Measurements from ENCODE around the gene FSTL5. TPM values are rescaled to one million over a fixed set of nuclear protein-coding genes. Genes with fewer than 3 reads are reported as not detected.

FSTL5 gene
- total and polyA plus RNA-seq, 2 of the 8 experiments (the other 6 are each of a cell fraction or from before 2014, with no cell fraction given): 0.09 to 0.32 TPM

GRCh38 chr4:161926033-161926828 is 237.6 kb downstream of the FSTL5 start:
- H3K23ac ChIP-seq (ENCODE audit: insufficient read length): no peak overlapping the region
- no peak overlapping the region for H3K27ac ChIP-seq (ENCODE audit: low read depth, low read length)
- no peak overlapping the region for H2BK15ac ChIP-seq (ENCODE audit: low read length)
- no peaks in the 10 kb centered on the region for H3K79me1 ChIP-seq (ENCODE audit: low read depth, low read length)
- no peak for TF ChIP-seq BCL11A (IDR thresholded peaks at IDR 0.05; ENCODE audit: low read depth in 2 of 2, low read length in 2 of 2)
- peak; percentile 47; the same call in 1 of the 2 replicates for TF ChIP-seq CEBPB (IDR thresholded peaks at IDR 0.05; ENCODE audit: low read depth, low read length)
- TF ChIP-seq CBX5 (IDR thresholded peaks at IDR 0.05; ENCODE audit: low read depth, low read length): no peak
- TF ChIP-seq MAX (IDR thresholded peaks at IDR 0.05): no peak
- no peak for TF ChIP-seq RAD21 (IDR thresholded peaks at IDR 0.05 in 1 of 2, conservative IDR thresholded peaks at IDR 0.05 in 1 of 2; ENCODE audit: low read depth in 2 of 2, low read length in 2 of 2)
- TF ChIP-seq GABPA (IDR thresholded peaks at IDR 0.05; ENCODE audit: borderline replicate concordance, insufficient read depth, low read length): no peak
- no peak overlapping the region for H4K8ac ChIP-seq (ENCODE audit: extremely low read depth, insufficient read depth, low read length)
- H3K4ac ChIP-seq (replicated peaks; ENCODE audit: insufficient read length, low read depth, low read length): no peak overlapping the region
- H3K4me3 ChIP-seq (ENCODE audit: extremely low read depth in 1 of 4, insufficient read depth in 2 of 4, low read depth in 3 of 4, low read length in 4 of 4): no peak overlapping the region
- H3K23me2 ChIP-seq (ENCODE audit: low read depth, low read length): no peaks in the 10 kb centered on the region; the same call in 1 of the 2 replicates
- ChIA-PET POLR2A (ENCODE audit: partially characterized antibody) (no interaction called here), CTCF (ENCODE audit: partially characterized antibody) (no interaction called here)
- DNase-seq (ENCODE audit: low read depth in 1 of 2, low spot score in 2 of 2): no peak
- no peak overlapping the region for H2BK12ac ChIP-seq (ENCODE audit: low read depth, low read length)
- no peaks in the 10 kb centered on the region for H3K4me1 ChIP-seq (replicated peaks in 1 of 4; ENCODE audit: control insufficient read depth in 3 of 4, insufficient read depth in 4 of 4, low read length in 3 of 4)
- no peak overlapping the region for H2BK120ac ChIP-seq (replicated peaks; ENCODE audit: low read depth, low read length)
- no peak overlapping the region for H2AK5ac ChIP-seq (ENCODE audit: low read depth, low read length)
- WGBS, 2 experiments (ENCODE audit: extremely low coverage in 1 of 2, insufficient coverage in 1 of 2, insufficient read length in 1 of 2, insufficient replicate concordance in 2 of 2, low coverage in 1 of 2, low lambda C conversion rate in 2 of 2, missing lambda C conversion rate in 1 of 2): 90% methylated on average over 6 of the region's 6 CpGs; no CpG with 5 or more reads in 1 of the 2 experiments
- H4K5ac ChIP-seq (ENCODE audit: insufficient read length, low read depth, low read length): no peak overlapping the region
- no peak overlapping the region for H3K14ac ChIP-seq (ENCODE audit: insufficient read length)
- no peak overlapping the region for H3K9ac ChIP-seq (replicated peaks in 1 of 4; ENCODE audit: extremely low read depth in 1 of 4, low read depth in 3 of 4, low read length in 3 of 4)
- H3K27me3 ChIP-seq (replicated peaks in 1 of 4; ENCODE audit: control insufficient read depth in 3 of 4, extremely low read depth in 1 of 4, insufficient read depth in 3 of 4, low read length in 3 of 4): no peaks in the 10 kb centered on the region
- no peak overlapping the region for H4K91ac ChIP-seq (replicated peaks; ENCODE audit: insufficient read length, low read length)
- no peak for FAIRE-seq
- H2BK5ac ChIP-seq (ENCODE audit: low read depth, low read length): no peak overlapping the region
- no peak overlapping the region for H2BK20ac ChIP-seq (ENCODE audit: low read length)
- no peaks in the 10 kb centered on the region for H3K9me3 ChIP-seq (ENCODE audit: insufficient read depth in 2 of 2, low read depth in 1 of 2, low read length in 1 of 2)
- H4K20me1 ChIP-seq (replicated peaks in 1 of 2; ENCODE audit: control insufficient read depth in 1 of 2, insufficient read depth in 2 of 2, low read length in 2 of 2): no peaks in the 10 kb centered on the region
- no peak overlapping the region for H3K18ac ChIP-seq (ENCODE audit: extremely low read depth, low read length)
- H3K79me2 ChIP-seq (ENCODE audit: control insufficient read depth in 1 of 2, insufficient read depth in 2 of 2, low read length in 2 of 2): no peaks in the 10 kb centered on the region
- H3K56ac ChIP-seq (replicated peaks; ENCODE audit: insufficient read length, low read depth, low read length): no peak overlapping the region
- no peak overlapping the region for H3K4me2 ChIP-seq (ENCODE audit: insufficient read depth in 1 of 2, low read depth in 2 of 2, low read length in 2 of 2)
- no peaks in the 10 kb centered on the region for H3K36me3 ChIP-seq (ENCODE audit: control insufficient read depth in 2 of 4, insufficient read depth in 4 of 4, low read length in 3 of 4)
- H2AFZ ChIP-seq (ENCODE audit: low read length): no peak overlapping the region

All from H1 (cell line).